ENCODE measurements around the gene POLD3.
"Not testable (repeated sequence)": the region's sequence is repeated elsewhere in the genome, so short reads cannot be mapped to it uniquely, and the experiment has no call there.

The POLD3 gene

DNA sequence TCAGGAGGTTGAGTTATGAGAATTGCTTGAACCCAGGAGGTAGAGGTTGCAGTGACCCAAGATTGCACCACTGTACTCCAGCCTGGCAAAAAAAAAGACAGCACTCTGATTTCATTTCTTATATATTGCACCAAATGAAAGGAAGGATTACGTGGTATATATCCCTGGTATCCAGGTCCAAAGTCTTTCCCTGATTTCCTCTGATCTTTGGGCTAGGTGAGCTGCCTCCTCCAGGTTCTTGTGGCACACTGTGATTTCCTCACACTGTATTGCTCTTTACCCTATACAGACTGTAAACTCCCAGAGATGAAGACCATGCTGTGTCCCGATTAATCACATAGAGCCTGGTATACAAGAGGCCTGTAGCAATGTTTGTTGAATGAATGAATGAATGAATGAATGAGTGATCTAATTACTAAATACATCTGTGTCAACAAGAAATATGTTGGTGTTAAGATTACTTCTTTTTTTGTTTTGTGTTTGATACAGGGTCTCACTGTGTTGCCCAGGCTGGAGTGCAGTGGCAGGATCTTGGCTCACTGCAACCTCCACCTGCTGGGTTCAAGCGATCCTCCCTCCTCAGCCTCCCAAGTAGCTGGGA, 9.3 kb upstream of the POLD3 start:
- DNase-seq, result no peak

- DNase-seq, result not testable (repeated sequence)
These were observed 1.9 kb upstream of the POLD3 start for GRCh38 chr11:74590492-74590891.

- DNase-seq, result no peak
These were observed 330 bp upstream of the POLD3 start for GRCh38 chr11:74592063-74592440.

- no peak for DNase-seq
These were observed 1.1 kb downstream of the POLD3 start for GRCh38 chr11:74593463-74593862.

DNA sequence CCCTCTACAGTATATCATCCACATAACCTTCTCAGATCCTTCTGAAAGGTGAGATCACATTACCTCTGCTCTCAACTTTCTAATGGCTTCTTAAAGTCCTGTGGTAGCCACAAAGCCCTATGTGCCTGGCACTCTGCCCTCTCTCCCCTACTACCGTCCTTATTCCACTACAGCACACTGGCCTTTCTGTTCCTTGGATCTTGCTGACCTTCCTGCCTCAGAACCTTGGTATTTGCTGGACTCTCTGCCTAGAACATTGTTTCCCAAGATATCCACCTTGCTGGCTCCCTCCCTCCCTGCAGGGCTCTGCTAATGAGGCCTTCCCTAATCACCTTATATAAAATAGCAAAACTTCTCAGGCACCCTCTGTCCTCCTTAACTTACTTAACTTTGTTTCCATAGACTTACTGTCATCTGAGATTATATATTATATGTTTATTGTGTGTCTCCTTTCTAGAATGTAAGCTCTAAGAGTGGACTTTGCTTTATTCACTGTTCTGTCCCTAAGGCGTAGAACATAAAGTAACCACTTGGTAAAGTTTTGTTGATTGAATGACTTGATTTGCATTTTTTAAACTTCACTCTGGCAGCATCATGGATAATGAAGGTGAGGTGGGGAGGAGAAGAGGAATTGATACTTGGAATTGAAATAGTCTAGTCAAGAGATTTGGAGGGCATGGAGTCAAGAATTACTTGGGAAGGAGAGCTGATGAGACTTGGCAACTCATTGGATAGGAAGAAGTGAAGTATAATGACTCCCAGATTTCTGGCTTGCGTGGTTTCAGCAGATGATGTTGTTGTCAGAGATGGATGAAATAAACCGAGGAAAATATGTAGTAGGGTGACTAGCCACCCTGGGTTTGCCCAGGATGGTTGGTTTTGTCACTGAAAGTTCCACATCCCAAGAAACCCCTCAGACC, 10.5 kb downstream of the POLD3 start:
- no peak for DNase-seq

DNA sequence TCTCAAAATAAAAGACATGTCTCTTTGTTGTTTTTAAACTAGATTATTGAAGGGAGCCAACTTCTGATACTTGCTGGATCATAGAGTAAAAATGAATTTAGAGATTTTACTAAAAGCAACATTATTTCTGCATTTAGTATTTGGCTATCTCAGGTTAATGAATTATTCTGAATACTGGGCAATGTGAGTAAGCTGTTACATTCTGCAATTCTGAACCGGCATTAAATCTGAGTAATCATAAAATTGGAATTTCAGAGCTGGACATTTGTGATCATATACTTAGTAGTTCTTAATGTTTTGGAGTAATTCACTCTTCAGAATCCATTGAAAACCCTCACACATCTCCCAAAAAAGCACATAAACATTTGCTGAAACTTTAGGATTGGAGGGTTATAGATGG, 11.5 kb downstream of the POLD3 start:
- no peak for DNase-seq

DNA sequence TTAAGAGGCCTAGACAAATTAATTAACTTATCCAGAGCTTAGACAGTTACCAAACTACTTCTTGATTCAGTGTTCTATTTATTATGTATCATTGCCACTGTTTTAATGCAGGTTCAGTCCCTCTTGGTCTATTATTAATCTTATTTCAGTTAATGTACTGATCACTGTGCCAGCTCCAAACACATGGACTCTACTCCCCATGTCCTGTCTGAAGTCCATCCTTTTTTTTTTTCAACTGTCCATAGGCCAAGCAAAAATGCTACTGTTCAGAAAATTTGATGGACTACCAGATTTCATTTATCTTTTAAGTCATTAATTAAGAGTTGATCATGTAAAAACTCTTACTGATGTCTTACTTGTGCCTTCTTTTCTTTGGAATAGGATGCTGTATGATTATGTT, 11.9 kb downstream of the POLD3 start:
- no peak for DNase-seq

DNA sequence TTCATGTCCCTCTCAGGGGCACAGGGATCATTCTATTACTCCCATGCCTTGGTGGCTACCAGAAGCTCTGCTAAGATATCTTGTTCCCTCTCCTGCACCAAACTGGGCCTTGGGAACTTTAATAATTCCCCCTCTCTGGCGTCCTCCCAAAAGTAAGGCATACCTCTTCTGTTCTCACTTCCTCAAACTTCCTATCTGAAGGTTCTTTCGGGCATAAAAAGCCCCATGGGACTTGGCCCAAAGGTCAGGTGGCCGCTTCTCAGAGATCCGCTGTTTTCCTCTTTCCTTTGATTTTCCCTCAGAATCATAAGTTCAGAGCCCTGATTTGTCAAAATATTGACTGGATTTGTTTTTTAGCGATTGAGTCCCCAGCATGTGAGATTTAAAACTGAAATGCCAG, 13.0 kb downstream of the POLD3 start:
- no peak for DNase-seq

DNA sequence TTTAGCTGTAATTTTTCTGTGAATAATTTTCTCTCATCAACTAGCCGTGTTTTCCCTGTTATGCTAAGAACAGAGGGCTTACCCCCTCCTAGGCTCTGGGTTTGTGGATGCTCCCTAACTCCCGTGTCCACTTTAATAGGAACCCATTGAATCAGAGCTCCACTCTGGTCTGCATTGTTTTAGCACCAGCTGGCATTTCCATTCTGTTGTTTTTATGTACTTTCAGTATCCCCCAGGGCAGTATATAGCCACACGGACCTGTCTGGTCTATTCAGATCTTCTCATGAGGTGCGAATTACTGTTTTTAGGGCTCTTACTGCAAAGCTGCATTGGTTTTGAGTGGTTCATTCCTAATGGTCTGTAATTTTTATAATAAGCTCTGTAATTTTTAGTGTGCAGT, 16.0 kb downstream of the POLD3 start:
- no peak for DNase-seq

GRCh38 chr11:74611369-74611861, 19.0 kb downstream of the POLD3 start:
- DNase-seq, result no peak

DNA sequence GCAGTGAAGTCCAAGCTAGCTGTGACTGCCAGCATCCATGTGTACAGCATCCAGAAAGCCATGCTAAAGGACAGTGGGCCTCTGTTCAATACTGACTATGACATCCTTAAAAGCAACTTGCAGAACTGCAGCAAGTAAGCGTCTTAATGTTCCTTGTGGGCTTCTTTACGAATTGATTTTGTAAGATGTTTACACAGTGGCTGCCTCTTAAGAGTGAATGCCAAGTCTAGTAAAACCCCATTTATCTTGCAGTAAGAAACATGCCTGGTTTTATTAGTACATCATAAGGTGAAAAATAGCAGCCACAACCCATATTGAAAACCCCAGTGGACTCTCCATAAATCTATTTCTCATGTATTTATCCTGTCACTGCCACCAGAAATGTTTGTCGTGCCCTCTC, 20.5 kb downstream of the POLD3 start:
- no peak for DNase-seq

DNA sequence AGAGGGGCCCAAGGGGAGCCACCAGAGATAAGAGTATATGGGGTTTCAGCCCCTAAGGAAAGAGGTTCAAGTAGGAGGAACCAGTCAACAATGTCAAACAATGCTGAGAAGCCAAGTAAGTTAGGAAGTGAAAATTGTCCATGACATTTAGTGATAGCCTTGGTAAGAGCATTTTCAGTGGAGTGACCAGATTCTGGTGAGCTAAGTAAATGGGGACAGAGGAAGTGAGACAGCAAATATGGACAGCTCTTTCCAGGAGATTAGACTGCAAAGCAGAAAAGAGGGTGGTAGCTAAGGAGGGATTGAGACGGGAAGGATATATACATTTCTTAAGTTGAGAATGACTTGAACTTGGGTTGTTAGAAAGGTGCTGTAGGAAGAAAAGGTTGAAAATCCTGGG, 22.9 kb downstream of the POLD3 start:
- DNase-seq, result no peak

GRCh38 chr11:74615988-74616387, 23.6 kb downstream of the POLD3 start:
- no peak for DNase-seq

- DNase-seq, result no peak
These were observed 28.1 kb downstream of the POLD3 start for GRCh38 chr11:74620531-74620930.

DNA sequence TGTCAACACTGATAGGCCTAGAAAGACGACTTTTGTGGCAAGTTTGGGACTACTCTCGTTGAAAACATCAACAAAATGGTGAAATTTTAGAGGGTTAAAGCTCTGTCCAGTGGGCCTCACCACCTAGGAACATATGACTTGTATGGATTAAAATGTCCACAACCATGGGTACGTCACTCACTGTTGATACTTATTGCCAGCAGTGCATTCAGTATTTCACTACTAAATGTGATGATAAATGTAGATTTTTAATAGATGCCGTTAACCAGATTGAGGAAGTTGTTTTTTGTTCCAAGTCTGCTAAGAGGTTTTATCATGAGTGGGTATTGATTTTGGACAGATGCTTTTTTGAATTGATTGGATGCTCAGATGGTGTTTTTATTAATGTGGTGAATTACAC, 33.7 kb downstream of the POLD3 start:
- no peak for DNase-seq

- no peak for DNase-seq
These were observed 34.2 kb downstream of the POLD3 start for GRCh38 chr11:74626604-74627003.

DNA sequence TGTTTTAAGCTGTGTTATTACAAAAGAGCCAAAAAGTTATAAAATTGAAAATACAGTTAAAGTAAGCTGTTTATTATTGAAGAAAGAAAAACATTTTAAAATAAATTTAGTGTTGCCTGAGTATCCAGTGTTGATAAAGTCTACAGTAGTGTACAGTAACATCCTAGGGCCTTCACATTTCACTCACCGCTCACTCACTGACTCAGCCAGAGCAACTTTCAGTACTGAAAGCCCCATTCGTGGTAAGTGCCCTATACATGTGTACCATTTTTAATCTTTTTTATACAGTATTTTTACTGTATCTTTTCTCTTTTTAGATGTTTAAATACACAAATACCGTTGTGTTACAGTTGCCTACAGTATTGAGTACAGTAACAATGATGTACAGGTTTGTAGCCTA, 35.0 kb downstream of the POLD3 start:
- DNase-seq, result no peak

GRCh38 chr11:74630043-74630442, 37.7 kb downstream of the POLD3 start:
- no peak for DNase-seq

DNA sequence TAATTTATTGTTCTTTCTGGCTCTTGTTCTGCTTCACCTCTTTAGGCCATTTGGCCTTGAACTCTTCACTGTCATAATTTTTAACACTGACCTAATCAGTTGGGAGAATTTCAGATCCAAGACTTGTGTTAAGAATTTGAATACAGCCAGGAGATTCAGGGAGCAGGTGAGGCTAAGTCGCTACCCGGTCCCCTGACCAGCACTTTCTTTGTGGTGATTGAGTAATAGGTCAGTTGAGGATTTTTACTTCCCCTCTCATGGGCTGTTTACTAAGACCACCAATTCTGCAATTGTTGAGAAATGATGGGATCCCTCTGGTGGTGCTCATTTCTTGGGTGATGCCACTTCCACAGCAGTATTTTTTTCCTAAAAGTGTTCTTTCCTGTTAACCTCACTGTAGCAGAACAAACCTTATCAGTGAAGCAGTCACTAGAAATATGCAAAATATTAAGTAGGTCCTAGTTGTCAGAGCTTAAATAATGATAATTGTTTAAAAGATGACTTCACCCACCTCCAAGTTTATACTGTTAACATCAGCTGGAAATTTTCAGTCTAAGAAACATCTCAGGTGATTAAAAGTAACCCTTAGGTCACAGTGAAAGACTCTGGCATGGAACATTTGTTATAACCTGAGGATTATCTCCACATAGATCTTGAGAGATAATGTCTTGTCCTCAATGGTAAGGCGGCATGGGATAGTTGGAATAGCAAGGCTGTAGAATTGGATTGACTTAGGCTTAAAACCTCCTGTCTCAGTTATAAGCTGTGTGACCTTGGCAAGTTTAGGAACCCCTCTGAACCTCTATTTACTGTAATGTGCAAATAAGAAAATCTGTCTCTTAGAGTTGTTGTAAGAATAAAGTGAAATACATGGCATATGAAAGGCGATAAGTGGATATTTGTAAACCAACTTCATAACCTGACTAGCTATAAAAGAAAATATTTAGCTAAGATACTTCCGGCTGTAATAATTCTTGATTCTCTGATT, 41.3 kb downstream of the POLD3 start:
- no peak for DNase-seq

DNA sequence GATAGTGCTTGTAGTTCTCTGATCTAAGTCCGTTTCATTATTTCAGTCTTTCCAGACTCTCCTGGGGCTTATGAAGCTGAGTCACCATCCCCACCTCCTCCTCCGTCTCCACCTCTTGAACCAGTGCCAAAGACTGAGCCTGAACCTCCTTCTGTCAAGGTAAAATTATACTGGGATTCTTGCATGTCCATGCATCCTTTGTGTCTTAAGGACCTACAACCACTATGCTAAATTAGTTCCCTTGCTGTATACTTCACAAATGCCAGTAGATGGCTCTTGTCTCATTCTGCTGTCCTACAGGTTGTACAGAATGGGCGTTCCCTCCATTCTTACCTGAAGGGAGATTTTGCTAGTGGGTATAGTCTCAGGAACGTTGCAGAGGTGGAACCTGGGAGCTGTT, 42.2 kb downstream of the POLD3 start:
- DNase-seq, result no peak

GRCh38 chr11:74636630-74637184, 44.3 kb downstream of the POLD3 start:
- DNase-seq, result no peak

DNA sequence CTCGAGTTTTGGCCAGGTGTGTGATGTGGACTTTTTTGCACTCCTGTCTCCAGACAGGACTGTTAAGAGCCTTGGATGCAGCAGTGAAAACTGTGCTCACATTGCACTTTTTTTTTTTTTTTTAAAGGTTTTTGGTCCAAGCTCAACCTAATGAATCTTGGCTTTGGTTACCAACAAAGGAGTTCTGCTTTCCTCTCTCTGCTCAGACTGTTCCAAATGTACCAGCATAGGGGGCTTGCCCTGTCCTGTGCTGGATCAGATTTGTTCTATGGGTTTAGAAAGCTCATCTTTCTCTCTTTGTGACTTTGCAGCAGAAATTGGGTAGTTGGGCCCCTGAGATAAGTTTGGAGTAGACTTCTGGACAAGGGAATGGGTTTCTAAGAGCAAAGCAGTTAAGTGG, 45.3 kb downstream of the POLD3 start:
- DNase-seq, result no peak

DNA sequence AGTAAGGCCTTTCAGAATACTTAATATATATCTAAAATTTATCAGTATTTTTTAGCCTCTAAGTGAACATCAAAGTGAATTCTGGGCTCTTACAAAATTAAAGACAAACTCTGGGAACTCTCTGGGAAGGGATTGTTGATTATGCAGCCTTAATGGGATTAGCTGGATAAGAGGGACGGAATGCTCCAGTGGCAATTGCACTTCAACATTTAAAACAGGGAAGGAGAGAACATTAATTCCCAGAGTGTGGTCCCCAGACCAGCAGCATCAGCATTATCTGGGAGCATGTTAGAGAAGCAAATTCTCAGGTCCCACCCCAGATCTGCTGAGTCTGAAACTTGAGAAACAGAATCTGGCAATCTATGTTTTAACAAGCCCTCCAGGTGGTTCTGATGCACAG, 46.5 kb downstream of the POLD3 start:
- no peak for DNase-seq

Data from stimulated activated CD4-positive, alpha-beta T cell treated with anti-CD3 and anti-CD28 coated beads, Interleukin-12 subunit alpha, Interleukin-12 subunit beta, amount 100 ng/mL, for 4 hours (primary cell).